H1 (cell line): ENCODE data around the gene DENND2A. TPM values are rescaled to one million over a fixed set of nuclear protein-coding genes. Genes with fewer than 3 reads are reported as not detected.
A peak's percentile ranks its signal among the peaks of the same experiment; 100 is the strongest.

ENCODE experiments used
- BRCA1 ChIP-seq: IDR thresholded peaks from 2 replicates; pipeline ENCODE4 v1.6.1; 2012; ENCODE audit warnings: low read depth, low read length, improper control_type of control experiment
- CBX5 ChIP-seq: fragments of 300-800, 300-1000 bp; sonication (generic); IDR thresholded peaks from 2 replicates; pipeline ENCODE4 v1.7.1; 2016; ENCODE audit warnings: antibody characterized with exemption, low read length, low read depth
- CHD2 ChIP-seq: IDR thresholded peaks from 2 replicates; pipeline ENCODE4 v1.6.1; 2012; ENCODE audit warnings: low read length, improper control_type of control experiment
- HDAC2 ChIP-seq, 2 experiments: fragments of 300-600 bp in 1 of 2; sonication (generic) in 1 of 2; IDR thresholded peaks; 2 replicates each; pipeline ENCODE4 v1.6.1; 2011 to 2012; ENCODE audit warnings: low read depth in 2 of 2, low read length in 2 of 2, mild to moderate bottlenecking in 2 of 2, moderate library complexity in 2 of 2, borderline replicate concordance in 1 of 2, inconsistent platforms in 1 of 2
- NANOG ChIP-seq: IDR thresholded peaks from 2 replicates; pipeline ENCODE4 v1.6.1; 2011; ENCODE audit warnings: low read length, low read depth, mild to moderate bottlenecking, inconsistent platforms; ENCODE audit not compliant: insufficient read depth, poor library complexity, severe bottlenecking
- SIRT6 ChIP-seq: IDR thresholded peaks from one replicate; pipeline ENCODE4 v1.7.1; 2012; ENCODE audit warnings: low read length, inconsistent platforms
- SP1 ChIP-seq: IDR thresholded peaks from 2 replicates; pipeline ENCODE4 v1.6.1; 2011; ENCODE audit warnings: low read depth, low read length
- TAF7 ChIP-seq: optimal IDR thresholded peaks from 2 replicates; pipeline ENCODE3; 2011; ENCODE audit warnings: low read depth, mild to moderate bottlenecking, inconsistent platforms, low read length, moderate library complexity, borderline replicate concordance
- TCF12 ChIP-seq: IDR thresholded peaks from 2 replicates; pipeline ENCODE4 v1.6.1; 2011; ENCODE audit warnings: low read depth, mild to moderate bottlenecking, low read length
- TEAD4 ChIP-seq: IDR thresholded peaks from 2 replicates; pipeline ENCODE4 v1.6.1; 2012; ENCODE audit warnings: low read depth, low read length, inconsistent platforms, mixed read lengths
- polyA plus RNA-seq, 7 experiments: library from polyadenylated mRNA; depleted of rRNA in 3 of 7; stranded (reverse) in 5 of 7; unstranded in 2 of 7; fragments of >200 nt in 5 of 7; fragments of 200-250 nt in 2 of 7; gene quantifications; 1 replicate in 5 of 7; 2 replicates in 1 of 7; 4 replicates in 1 of 7; pipeline versions ENCODE4 v1.2.1 to v1.2.3, GENCODE V29; 2011 to 2013; ENCODE audit warnings: missing spikeins in 2 of 7, mixed read lengths in 2 of 7
- total RNA-seq: library from RNA; stranded (reverse); fragmentation: NEBNext Ultra II Directional; extraction: Animal tissue kit (Norgen Biotek cat#: 25700); gene quantifications from 2 replicates; pipeline ENCODE4 v1.2.1, GENCODE V29; 2021
- TF ChIP-seq, protein P1 (sequence below): fragments of 300-600 bp; sonication (generic); IDR thresholded peaks from 2 replicates; pipeline ENCODE4 v1.7.1; 2012; ENCODE audit warnings: low read length, moderate library complexity, mild to moderate bottlenecking, inconsistent platforms; ENCODE audit not compliant: insufficient replicate concordance

The DENND2A gene
- total and polyA plus RNA-seq, 2 of the 8 experiments (the other 6 are each of a cell fraction or from before 2014, with no cell fraction given) = 5.0 to 13.0 TPM

DNA sequence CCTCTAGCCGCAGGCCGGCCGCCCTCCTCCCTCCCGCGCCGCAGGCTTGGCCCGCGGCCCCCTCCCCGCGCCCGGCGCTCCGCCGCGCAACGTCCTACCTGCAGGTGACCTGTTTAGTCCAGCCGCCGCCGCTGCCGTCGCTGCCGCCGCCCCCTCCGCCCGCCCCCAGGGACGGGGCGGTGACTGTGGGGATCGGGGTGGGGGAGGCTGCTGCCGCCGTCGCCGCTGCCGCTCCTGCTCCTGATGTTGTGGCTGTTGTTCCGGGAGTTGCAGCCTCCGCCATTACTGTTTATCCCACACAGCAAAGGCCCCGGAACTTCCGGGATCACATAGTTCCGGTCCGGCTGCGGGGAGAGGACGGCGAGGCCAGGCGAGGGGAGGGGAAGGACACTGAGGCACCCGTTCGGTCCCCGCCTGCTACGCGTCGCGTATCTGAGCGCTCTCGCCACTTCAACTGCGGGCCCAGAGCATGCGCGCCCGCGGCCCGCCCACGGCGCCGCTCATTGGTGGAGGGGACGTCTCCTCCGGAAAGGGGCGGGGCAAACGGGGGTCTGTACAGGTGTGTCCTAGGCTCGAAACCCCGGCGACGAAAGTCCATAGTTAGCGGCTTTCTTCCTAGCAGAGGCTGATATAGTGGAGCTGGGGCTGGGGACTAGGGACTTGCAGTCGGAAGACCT, 161.4 kb downstream of the DENND2A start, which contains the start of gene MKRN1 (continued):
- TF ChIP-seq, protein P1, sequence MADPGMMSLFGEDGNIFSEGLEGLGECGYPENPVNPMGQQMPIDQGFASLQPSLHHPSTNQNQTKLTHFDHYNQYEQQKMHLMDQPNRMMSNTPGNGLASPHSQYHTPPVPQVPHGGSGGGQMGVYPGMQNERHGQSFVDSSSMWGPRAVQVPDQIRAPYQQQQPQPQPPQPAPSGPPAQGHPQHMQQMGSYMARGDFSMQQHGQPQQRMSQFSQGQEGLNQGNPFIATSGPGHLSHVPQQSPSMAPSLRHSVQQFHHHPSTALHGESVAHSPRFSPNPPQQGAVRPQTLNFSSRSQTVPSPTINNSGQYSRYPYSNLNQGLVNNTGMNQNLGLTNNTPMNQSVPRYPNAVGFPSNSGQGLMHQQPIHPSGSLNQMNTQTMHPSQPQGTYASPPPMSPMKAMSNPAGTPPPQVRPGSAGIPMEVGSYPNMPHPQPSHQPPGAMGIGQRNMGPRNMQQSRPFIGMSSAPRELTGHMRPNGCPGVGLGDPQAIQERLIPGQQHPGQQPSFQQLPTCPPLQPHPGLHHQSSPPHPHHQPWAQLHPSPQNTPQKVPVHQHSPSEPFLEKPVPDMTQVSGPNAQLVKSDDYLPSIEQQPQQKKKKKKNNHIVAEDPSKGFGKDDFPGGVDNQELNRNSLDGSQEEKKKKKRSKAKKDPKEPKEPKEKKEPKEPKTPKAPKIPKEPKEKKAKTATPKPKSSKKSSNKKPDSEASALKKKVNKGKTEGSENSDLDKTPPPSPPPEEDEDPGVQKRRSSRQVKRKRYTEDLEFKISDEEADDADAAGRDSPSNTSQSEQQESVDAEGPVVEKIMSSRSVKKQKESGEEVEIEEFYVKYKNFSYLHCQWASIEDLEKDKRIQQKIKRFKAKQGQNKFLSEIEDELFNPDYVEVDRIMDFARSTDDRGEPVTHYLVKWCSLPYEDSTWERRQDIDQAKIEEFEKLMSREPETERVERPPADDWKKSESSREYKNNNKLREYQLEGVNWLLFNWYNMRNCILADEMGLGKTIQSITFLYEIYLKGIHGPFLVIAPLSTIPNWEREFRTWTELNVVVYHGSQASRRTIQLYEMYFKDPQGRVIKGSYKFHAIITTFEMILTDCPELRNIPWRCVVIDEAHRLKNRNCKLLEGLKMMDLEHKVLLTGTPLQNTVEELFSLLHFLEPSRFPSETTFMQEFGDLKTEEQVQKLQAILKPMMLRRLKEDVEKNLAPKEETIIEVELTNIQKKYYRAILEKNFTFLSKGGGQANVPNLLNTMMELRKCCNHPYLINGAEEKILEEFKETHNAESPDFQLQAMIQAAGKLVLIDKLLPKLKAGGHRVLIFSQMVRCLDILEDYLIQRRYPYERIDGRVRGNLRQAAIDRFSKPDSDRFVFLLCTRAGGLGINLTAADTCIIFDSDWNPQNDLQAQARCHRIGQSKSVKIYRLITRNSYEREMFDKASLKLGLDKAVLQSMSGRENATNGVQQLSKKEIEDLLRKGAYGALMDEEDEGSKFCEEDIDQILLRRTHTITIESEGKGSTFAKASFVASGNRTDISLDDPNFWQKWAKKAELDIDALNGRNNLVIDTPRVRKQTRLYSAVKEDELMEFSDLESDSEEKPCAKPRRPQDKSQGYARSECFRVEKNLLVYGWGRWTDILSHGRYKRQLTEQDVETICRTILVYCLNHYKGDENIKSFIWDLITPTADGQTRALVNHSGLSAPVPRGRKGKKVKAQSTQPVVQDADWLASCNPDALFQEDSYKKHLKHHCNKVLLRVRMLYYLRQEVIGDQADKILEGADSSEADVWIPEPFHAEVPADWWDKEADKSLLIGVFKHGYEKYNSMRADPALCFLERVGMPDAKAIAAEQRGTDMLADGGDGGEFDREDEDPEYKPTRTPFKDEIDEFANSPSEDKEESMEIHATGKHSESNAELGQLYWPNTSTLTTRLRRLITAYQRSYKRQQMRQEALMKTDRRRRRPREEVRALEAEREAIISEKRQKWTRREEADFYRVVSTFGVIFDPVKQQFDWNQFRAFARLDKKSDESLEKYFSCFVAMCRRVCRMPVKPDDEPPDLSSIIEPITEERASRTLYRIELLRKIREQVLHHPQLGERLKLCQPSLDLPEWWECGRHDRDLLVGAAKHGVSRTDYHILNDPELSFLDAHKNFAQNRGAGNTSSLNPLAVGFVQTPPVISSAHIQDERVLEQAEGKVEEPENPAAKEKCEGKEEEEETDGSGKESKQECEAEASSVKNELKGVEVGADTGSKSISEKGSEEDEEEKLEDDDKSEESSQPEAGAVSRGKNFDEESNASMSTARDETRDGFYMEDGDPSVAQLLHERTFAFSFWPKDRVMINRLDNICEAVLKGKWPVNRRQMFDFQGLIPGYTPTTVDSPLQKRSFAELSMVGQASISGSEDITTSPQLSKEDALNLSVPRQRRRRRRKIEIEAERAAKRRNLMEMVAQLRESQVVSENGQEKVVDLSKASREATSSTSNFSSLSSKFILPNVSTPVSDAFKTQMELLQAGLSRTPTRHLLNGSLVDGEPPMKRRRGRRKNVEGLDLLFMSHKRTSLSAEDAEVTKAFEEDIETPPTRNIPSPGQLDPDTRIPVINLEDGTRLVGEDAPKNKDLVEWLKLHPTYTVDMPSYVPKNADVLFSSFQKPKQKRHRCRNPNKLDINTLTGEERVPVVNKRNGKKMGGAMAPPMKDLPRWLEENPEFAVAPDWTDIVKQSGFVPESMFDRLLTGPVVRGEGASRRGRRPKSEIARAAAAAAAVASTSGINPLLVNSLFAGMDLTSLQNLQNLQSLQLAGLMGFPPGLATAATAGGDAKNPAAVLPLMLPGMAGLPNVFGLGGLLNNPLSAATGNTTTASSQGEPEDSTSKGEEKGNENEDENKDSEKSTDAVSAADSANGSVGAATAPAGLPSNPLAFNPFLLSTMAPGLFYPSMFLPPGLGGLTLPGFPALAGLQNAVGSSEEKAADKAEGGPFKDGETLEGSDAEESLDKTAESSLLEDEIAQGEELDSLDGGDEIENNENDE = no peak
- no peak; a peak in 1 of 4 replicates for TF ChIP-seq HDAC2 (IDR thresholded peaks at IDR 0.05; ENCODE audit: borderline replicate concordance in 1 of 2, low read depth in 2 of 2, low read length in 2 of 2)
- no peak for TF ChIP-seq NANOG
- TF ChIP-seq SIRT6 = no peak
- TF ChIP-seq TEAD4 = no peak
- TF ChIP-seq CHD2 = 0 out of 2 replicates have a peak, but pooled peaks have one; percentile 42
- TF ChIP-seq SP1 = peak; percentile 68; the same call in 1 of the 2 replicates
- TF ChIP-seq TCF12 = no peak
- no peak for TF ChIP-seq CBX5
- TF ChIP-seq TAF7 = peak; percentile 36
- no peak for TF ChIP-seq BRCA1
